Activated CD8-positive, alpha-beta T cell treated with anti-CD3 and anti-CD28 coated beads for 36 hours (primary cell): ENCODE results near the gene BROX. TPM values are rescaled to one million over a fixed set of nuclear protein-coding genes. Genes with fewer than 3 reads are reported as not detected.

Source experiments
- ATAC-seq: fragments of 200-7000 bp; cut with Tn5 transposase; one replicate; pipeline ENCODE4 v1.10.0; 2021; ENCODE audit warnings: mild to moderate bottlenecking, moderate library complexity
- CTCF ChIA-PET: fragments of 350-600 bp; sonication (Branson Sonifier 250); formaldehyde crosslinking; loops from one replicate; lab custom pipeline; 2021; ENCODE audit warnings: antibody characterized with exemption; lab: Charles Lee
- POLR2A ChIA-PET: fragments of 350-600 bp; sonication (Branson Sonifier 250); formaldehyde crosslinking; loops from one replicate; lab custom pipeline; 2021; ENCODE audit warnings: antibody characterized with exemption; lab: Charles Lee
- DNase-seq: peaks from one replicate; pipeline ENCODE4 v3.0.0-alpha.2; 2020
- H3K27ac Mint-ChIP-seq: one replicate; pipeline ENCODE4 v1.8.0; 2021; ENCODE audit warnings: mild to moderate bottlenecking, mixed read lengths
- H3K27me3 Mint-ChIP-seq: one replicate; pipeline ENCODE4 v1.8.0; 2021; ENCODE audit warnings: mixed read lengths
- H3K36me3 Mint-ChIP-seq: one replicate; pipeline ENCODE4 v1.8.0; 2021; ENCODE audit warnings: low read depth, mixed read lengths
- H3K4me1 Mint-ChIP-seq: one replicate; pipeline ENCODE4 v1.8.0; 2021; ENCODE audit warnings: low read depth, mixed read lengths
- H3K4me3 Mint-ChIP-seq: one replicate; pipeline ENCODE4 v1.8.0; 2021; ENCODE audit warnings: mild to moderate bottlenecking, moderate library complexity, mixed read lengths
- H3K9me3 Mint-ChIP-seq: one replicate; pipeline ENCODE4 v1.8.0; 2021; ENCODE audit warnings: mixed read lengths
- CTCF ChIP-seq: fragments of 200-600 bp; IDR thresholded peaks from one replicate; pipeline ENCODE4 v1.8.0; 2022; ENCODE audit warnings: antibody characterized with exemption, mild to moderate bottlenecking
- intact Hi-C: fragments of 100-400 bp; cut with micrococcal nuclease; formaldehyde crosslinking; loops from one replicate; pipeline ENCODE4 v1.10.0; 2022
- total RNA-seq, 2 experiments: library from RNA; stranded (reverse); gene quantifications; one replicate each; pipeline ENCODE4 v1.2.3, GENCODE V29; 2021

The BROX gene
- total RNA-seq, 2 experiments from 2014 or later, result 25.7 to 32.8 TPM

DNA sequence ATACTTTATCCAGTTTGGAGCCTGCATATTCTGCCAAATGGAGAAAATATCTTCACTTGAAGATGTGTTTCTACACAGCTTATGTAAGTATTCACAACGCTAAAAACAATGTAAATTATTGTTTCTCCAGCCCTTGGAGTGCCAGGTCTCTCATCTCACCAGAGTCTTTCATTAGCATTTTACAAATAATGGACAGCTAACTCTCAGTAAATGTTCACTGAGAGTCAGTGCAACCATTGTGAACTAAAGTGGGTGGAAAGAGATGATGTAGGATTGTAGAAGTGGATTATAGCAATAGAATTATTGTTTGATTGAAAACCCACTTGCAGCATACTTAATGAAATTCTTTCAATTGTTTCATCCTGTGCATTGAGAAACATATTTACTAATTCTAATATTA, 16.4 kb downstream of the BROX start:
- no peak for TF ChIP-seq CTCF
- DNase-seq, result no peak
- ChIA-PET CTCF (interaction anchor here (1.4 kb wide), 1 partner anchor 16 kb away, joined by 6 read pairs; no protein-coding TSS in a partner anchor), POLR2A (interaction anchor here (1.9 kb wide), 1 partner anchor 16 kb away, joined by 6 read pairs; the partner anchor contains the start of genes AIDA and BROX)
- H3K9me3 Mint-ChIP-seq, result no peaks in the 10 kb centered on the region
- intact Hi-C loops, result no loop called here
- H3K27ac Mint-ChIP-seq, result no peak overlapping the region
- peaks cover 12% of the 10 kb centered on the region for H3K4me1 Mint-ChIP-seq
- H3K36me3 Mint-ChIP-seq, result peaks cover 46% of the 10 kb centered on the region
- H3K27me3 Mint-ChIP-seq, result no peaks in the 10 kb centered on the region
- no peak for ATAC-seq
- no peak overlapping the region for H3K4me3 Mint-ChIP-seq

DNA sequence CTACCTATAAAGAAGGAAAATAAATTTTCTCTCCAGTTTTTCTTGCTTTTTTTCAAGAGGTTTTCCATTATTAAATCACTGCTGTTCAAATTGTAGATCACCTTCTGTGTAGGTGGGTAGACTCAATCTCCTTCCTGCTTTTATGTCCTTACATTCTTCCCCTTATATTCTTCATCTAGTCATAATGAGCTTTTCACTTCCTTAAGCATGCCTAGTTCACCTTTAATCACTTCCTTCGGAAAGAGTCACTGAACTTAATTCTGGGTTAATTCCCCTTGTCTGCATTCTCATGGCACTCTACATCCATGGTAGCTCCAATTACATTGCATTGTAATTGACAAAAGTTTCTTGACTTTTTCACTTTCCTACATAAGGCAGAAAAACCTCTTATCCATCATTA, 18.5 kb downstream of the BROX start:
- H3K9me3 Mint-ChIP-seq, result no peaks in the 10 kb centered on the region
- DNase-seq, result no peak
- peaks cover 42% of the 10 kb centered on the region for H3K36me3 Mint-ChIP-seq
- ChIA-PET POLR2A (no interaction called here), CTCF (interaction anchor here (0.6 kb wide), 1 partner anchor 1555 kb away, joined by 3 read pairs; no protein-coding TSS in a partner anchor)
- TF ChIP-seq CTCF, result no peak
- no peak overlapping the region for H3K4me3 Mint-ChIP-seq
- H3K4me1 Mint-ChIP-seq, result peaks cover 12% of the 10 kb centered on the region
- no peaks in the 10 kb centered on the region for H3K27me3 Mint-ChIP-seq
- no peak overlapping the region for H3K27ac Mint-ChIP-seq
- intact Hi-C loops, result no loop called here
- no peak for ATAC-seq

DNA sequence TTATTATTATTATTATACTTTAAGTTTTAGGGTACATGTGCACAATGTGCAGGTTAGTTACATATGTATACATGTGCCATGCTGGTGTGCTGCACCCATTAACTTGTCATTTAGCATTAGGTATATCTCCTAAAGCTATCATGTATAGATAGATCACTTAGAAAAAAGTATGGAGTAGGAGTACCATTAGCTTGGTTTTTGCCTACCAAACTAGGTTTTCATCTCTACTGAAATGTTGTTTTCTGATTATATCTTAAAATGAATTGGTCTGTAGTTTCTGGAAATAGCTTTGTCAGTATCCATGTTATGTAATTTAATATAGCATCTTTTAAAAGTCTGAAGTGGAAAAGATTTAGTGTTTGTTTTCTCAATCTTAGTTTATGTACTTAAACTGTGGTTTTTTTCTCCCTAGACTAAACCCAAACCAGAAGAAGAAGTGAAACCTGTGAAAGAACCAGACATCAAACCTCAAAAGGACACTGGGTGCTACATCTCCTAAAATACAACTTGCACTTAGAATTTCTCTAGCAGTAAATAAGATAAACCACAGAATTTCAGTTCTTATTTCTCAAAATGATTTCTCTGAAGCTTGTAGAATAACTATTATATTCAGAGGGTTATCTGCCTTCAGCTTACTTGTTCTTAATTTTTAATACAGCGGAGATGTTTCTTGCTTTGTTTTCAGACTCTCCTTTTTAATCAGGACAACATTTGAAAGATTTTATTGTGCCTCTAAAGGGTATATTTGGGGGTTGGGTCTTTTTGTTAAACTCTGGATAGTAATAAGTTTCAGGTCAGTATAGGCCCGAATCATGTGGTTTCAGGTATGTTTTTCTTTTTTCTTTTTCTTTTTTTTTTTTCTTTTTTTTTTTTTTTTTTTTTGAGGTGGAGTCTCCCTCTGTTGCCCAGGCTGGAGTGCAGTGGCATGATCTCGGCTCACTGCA, 20.1 kb downstream of the BROX start:
- Mint-ChIP-seq H3K4me3 (no peak overlapping the region), H3K4me1 (peaks cover 12% of the 10 kb centered on the region), H3K27ac (peak overlapping the region; percentile 19), H3K36me3 (peaks cover 40% of the 10 kb centered on the region), H3K27me3 (no peaks in the 10 kb centered on the region), H3K9me3 (no peaks in the 10 kb centered on the region)
- intact Hi-C loops, result no loop called here
- DNase-seq (no peak), ATAC-seq (no peak)
- TF ChIP-seq CTCF, result no peak
- ChIA-PET CTCF (interaction anchor here (1.3 to 2.3 kb wide), 2 partner anchors 348 to 391 kb away, joined by 3 to 9 read pairs; no protein-coding TSS in a partner anchor), POLR2A (no interaction called here)

GRCh38 chr1:222734740-222735139, 22.4 kb downstream of the BROX start:
- no peaks in the 10 kb centered on the region for H3K27me3 Mint-ChIP-seq
- H3K4me3 Mint-ChIP-seq, result no peak overlapping the region
- ChIA-PET CTCF (no interaction called here), POLR2A (no interaction called here)
- peaks cover 25% of the 10 kb centered on the region for H3K36me3 Mint-ChIP-seq
- H3K9me3 Mint-ChIP-seq, result no peaks in the 10 kb centered on the region
- DNase-seq, result no peak
- intact Hi-C loops, result no loop called here
- H3K4me1 Mint-ChIP-seq, result peaks cover 12% of the 10 kb centered on the region
- no peak for TF ChIP-seq CTCF
- ATAC-seq, result no peak
- no peak overlapping the region for H3K27ac Mint-ChIP-seq

DNA sequence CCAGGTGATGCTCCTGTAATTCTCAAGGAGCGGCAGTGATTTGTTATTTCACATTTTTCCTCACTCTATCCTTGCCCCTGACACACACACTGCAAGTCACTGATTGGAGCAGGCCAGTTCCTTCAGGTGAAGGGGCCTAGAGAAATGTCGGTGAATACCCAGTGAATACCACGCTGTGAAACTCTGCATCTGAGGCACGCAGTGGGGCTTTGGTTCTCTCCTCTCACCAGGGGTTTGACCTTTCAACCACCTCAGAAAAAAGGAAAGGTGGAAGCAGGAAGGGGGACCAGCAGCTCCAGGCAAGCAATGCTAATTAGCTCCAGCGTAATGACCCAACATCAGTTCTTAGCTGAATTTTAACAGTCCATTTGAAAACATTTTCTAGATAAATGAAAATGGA, 24.1 kb downstream of the BROX start:
- H3K4me3 Mint-ChIP-seq, result no peak overlapping the region
- DNase-seq, result no peak
- no peak overlapping the region for H3K27ac Mint-ChIP-seq
- CTCF ChIA-PET, result interaction anchor here (1.7 kb wide), 1 partner anchor 388 kb away, joined by 7 read pairs; no protein-coding TSS in a partner anchor
- ATAC-seq, result no peak
- H3K9me3 Mint-ChIP-seq, result no peaks in the 10 kb centered on the region
- no peak for TF ChIP-seq CTCF
- H3K4me1 Mint-ChIP-seq, result peaks cover 9% of the 10 kb centered on the region
- H3K36me3 Mint-ChIP-seq, result peaks cover 15% of the 10 kb centered on the region
- intact Hi-C loops, result no loop called here
- POLR2A ChIA-PET, result no interaction called here
- no peaks in the 10 kb centered on the region for H3K27me3 Mint-ChIP-seq
